B cell (primary cell): ENCODE results near the gene EIF2B4. TPM values are rescaled to one million over a fixed set of nuclear protein-coding genes. Genes with fewer than 3 reads are reported as not detected.

Source experiments
- ATAC-seq: fragments of 200-7000 bp; cut with Tn5 transposase; one replicate; pipeline ENCODE4 v1.10.0; 2021; ENCODE audit warnings: low read depth, mild to moderate bottlenecking, moderate number of reproducible peaks, moderate library complexity
- CTCF ChIA-PET: fragments of 350-600 bp; sonication (Branson Sonifier 250); formaldehyde crosslinking; loops from one replicate; lab custom pipeline; 2021; ENCODE audit warnings: antibody characterized with exemption, inconsistent platforms; lab: Charles Lee
- POLR2A ChIA-PET: fragments of 350-600 bp; sonication (Branson Sonifier 250); formaldehyde crosslinking; loops from one replicate; lab custom pipeline; 2021; ENCODE audit warnings: antibody characterized with exemption; lab: Charles Lee
- DNase-seq: peaks from one replicate; pipeline ENCODE4 v3.0.0; 2013
- H2AFZ ChIP-seq: 2 replicates; pipeline ENCODE4 v1.6.1; 2012; ENCODE audit warnings: mild to moderate bottlenecking, low read depth, low read length; ENCODE audit not compliant: insufficient read depth, poor library complexity, severe bottlenecking
- H3K27ac ChIP-seq, 2 donors: 1 replicate in 1 of 2; 2 replicates in 1 of 2; pipeline ENCODE4 v1.5.1; 2012 to 2013; ENCODE audit warnings: low read length in 2 of 2, mild to moderate bottlenecking in 2 of 2, moderate library complexity in 1 of 2
- H3K27me3 ChIP-seq, 4 experiments: fragments of 200-600 bp in 1 of 4; sonication (generic) in 1 of 4; replicated peaks in 1 of 4; 1 replicate in 2 of 4; 2 replicates in 2 of 4; pipeline versions ENCODE4 v1.6.1 to v1.7.0; 2013 to 2016; ENCODE audit warnings: low read length in 3 of 4, mild to moderate bottlenecking in 2 of 4, mixed read lengths in 1 of 4, moderate library complexity in 1 of 4; ENCODE audit not compliant: insufficient read depth in 4 of 4, control insufficient read depth in 3 of 4; ENCODE audit errors: control extremely low read depth in 1 of 4
- H3K36me3 ChIP-seq, 2 experiments: replicated peaks in 1 of 2; 1 replicate in 1 of 2; 2 replicates in 1 of 2; pipeline versions ENCODE4 v1.6.1 to v1.7.1; 2013; ENCODE audit warnings: low read length in 1 of 2; ENCODE audit not compliant: insufficient read depth in 2 of 2, control insufficient read depth in 1 of 2; ENCODE audit errors: control extremely low read depth in 1 of 2, extremely low read depth in 1 of 2
- H3K4me1 ChIP-seq, 2 donors: fragments of 200-600 bp in 1 of 2; sonication (generic) in 1 of 2; 1 replicate in 1 of 2; 2 replicates in 1 of 2; pipeline versions ENCODE4 v1.5.1 to v1.6.1; 2013 to 2017; ENCODE audit warnings: low read length in 2 of 2; ENCODE audit not compliant: control insufficient read depth in 2 of 2, insufficient read depth in 2 of 2
- H3K4me2 ChIP-seq: replicated peaks from 2 replicates; pipeline ENCODE3; 2012; ENCODE audit warnings: mild to moderate bottlenecking, low read depth, low read length; ENCODE audit not compliant: poor library complexity, severe bottlenecking
- H3K4me3 ChIP-seq, 5 experiments: fragments of 200-600 bp in 1 of 5; sonication (generic) in 1 of 5; 1 replicate in 3 of 5; 2 replicates in 2 of 5; pipeline versions ENCODE4 v1.5.1 to v1.7.0; 2011 to 2016; ENCODE audit warnings: low read length in 4 of 5, mild to moderate bottlenecking in 4 of 5, low read depth in 2 of 5, control low read depth in 1 of 5, moderate library complexity in 1 of 5; ENCODE audit not compliant: insufficient read depth in 1 of 5; ENCODE audit errors: control extremely low read depth in 1 of 5, extremely low read depth in 1 of 5
- H3K79me2 ChIP-seq: fragments of 200-600 bp; sonication (generic); one replicate; pipeline ENCODE4 v1.6.0; 2016; ENCODE audit warnings: low read length; ENCODE audit not compliant: control insufficient read depth, insufficient read depth
- H3K9ac ChIP-seq: fragments of 200-600 bp; sonication (generic); 2 replicates; pipeline ENCODE4 v1.6.1; 2017; ENCODE audit warnings: mild to moderate bottlenecking, low read length, moderate library complexity
- H3K9me3 ChIP-seq, 3 donors: one replicate each; pipeline versions ENCODE4 v1.6.1 to v1.7.1; 2013; ENCODE audit warnings: low read length in 2 of 3; ENCODE audit not compliant: control insufficient read depth in 2 of 3, insufficient read depth in 1 of 3; ENCODE audit errors: control extremely low read depth in 1 of 3
- H4K20me1 ChIP-seq: 2 replicates; pipeline ENCODE4 v1.6.0; 2012; ENCODE audit warnings: mild to moderate bottlenecking, low read length; ENCODE audit not compliant: insufficient read depth, control insufficient read depth, poor library complexity, severe bottlenecking
- H3K27ac Mint-ChIP-seq: one replicate; pipeline ENCODE4 v1.8.0; 2021; ENCODE audit warnings: mixed read lengths
- H3K27me3 Mint-ChIP-seq: one replicate; pipeline ENCODE4 v1.8.0; 2021; ENCODE audit warnings: mixed read lengths
- H3K4me1 Mint-ChIP-seq: one replicate; pipeline ENCODE4 v1.8.0; 2021; ENCODE audit warnings: mixed read lengths
- H3K4me3 Mint-ChIP-seq: one replicate; pipeline ENCODE4 v1.8.0; 2021; ENCODE audit warnings: mixed read lengths
- H3K9me3 Mint-ChIP-seq: one replicate; pipeline ENCODE4 v1.8.0; 2022; ENCODE audit warnings: mixed read lengths; ENCODE audit not compliant: insufficient read depth
- CTCF ChIP-seq: fragments of 200-600 bp; IDR thresholded peaks from one replicate; pipeline ENCODE4 v1.8.0; 2022; ENCODE audit warnings: antibody characterized with exemption, mild to moderate bottlenecking
- EZH2 ChIP-seq: IDR thresholded peaks from 2 replicates; pipeline ENCODE4 v1.6.1; 2012; ENCODE audit warnings: borderline replicate concordance, low read depth, mild to moderate bottlenecking, moderate library complexity, low read length; ENCODE audit not compliant: insufficient read depth, poor library complexity, severe bottlenecking
- WGBS: methylation state at CpG from one replicate; pipeline ENCODE4 v1.1.5; 2013; ENCODE audit warnings: missing lambda C conversion rate; ENCODE audit not compliant: insufficient coverage; 5-methylcytosine and 5-hydroxymethylcytosine counted together
- intact Hi-C: fragments of 100-400 bp; cut with micrococcal nuclease; formaldehyde crosslinking; loops from one replicate; pipeline ENCODE4 v1.10.0; 2022
- polyA plus RNA-seq: library from polyadenylated mRNA; depleted of rRNA; stranded (reverse); fragments of >200 nt; gene quantifications from 2 replicates; pipeline ENCODE4 v1.2.3, GENCODE V29; 2012
- total RNA-seq, 2 donors: library from RNA; stranded (reverse); fragments of 120-200 nt in 1 of 2; gene quantifications; 1 replicate in 1 of 2; 2 replicates in 1 of 2; pipeline versions ENCODE4 v1.2.3 to v1.2.4, GENCODE V29; 2013 to 2022

EIF2B4 gene
- total and polyA plus RNA-seq, 2 donors (not counting 1 experiment from before 2014, with no cell fraction given): 33.8 to 56.7 TPM

GRCh38 chr2:27409321-27410073 lies 39.4 kb upstream of the EIF2B4 start, which contains the start of gene PPM1G:
Gene PPM1G, minus strand, starts transcription at chr2:27409591. Its CDS starts 169 bp downstream, at chr2:27409422.
- Mint-ChIP-seq H3K4me1 (peaks cover 26% of the 10 kb centered on the region), H3K9me3 (no peaks in the 10 kb centered on the region), H3K4me3 (peak within 1 kb of the TSS; percentile 87), H3K27ac (peak within 1 kb of the TSS; percentile 90), H3K27me3 (peaks cover 13% of the 10 kb centered on the region)
- Histone ChIP-seq H3K79me2 (peaks cover 54% of the 10 kb centered on the region), H3K36me3 (peaks cover 0 to 7% of the 10 kb centered on the region in 2 experiments), H3K4me2 (peak within 1 kb of the TSS; percentile 78), H3K4me1 (peaks cover 15 to 20% of the 10 kb centered on the region in 2 donors), H3K4me3 (peak within 1 kb of the TSS; percentile 28 to 96 (median 95)), H3K27ac (peak within 1 kb of the TSS; percentile 76 to 77), H3K9me3 (no peaks in the 10 kb centered on the region), H3K27me3 (no peaks in the 10 kb centered on the region), H3K9ac (peak within 1 kb of the TSS; percentile 97), H4K20me1 (peaks cover 12% of the 10 kb centered on the region), H2AFZ (peak within 1 kb of the TSS; percentile 88)
- DNase-seq (peak; percentile 96), ATAC-seq (peak; percentile 97)
- ChIA-PET POLR2A (interaction anchor here (0.5 to 2.1 kb wide), 8 partner anchors 14 to 222 kb away, joined by 3 to 28 read pairs (median 5); partner anchors contain the start of genes CCDC121, EIF2B4, GPN1 and NRBP1), CTCF (interaction anchor here (1.0 to 2.6 kb wide), 7 partner anchors 16 to 53 kb away, joined by 3 to 31 read pairs (median 4); partner anchors contain the start of genes GTF3C2, NRBP1 and ZNF513)
- intact Hi-C loops: loop anchor here (1.0 to 10.0 kb wide), 10 partner anchors 19 to 254 kb away; partner anchors contain the start of genes ATRAID, CAD, CCDC121 and EIF2B4
- 2% methylated on average over 82 of the region's 82 CpGs for WGBS
- TF ChIP-seq EZH2 (no peak), CTCF (no peak)
